ENCODE measurements around the gene EIF2S3B.
"Not testable (repeated sequence)": the region's sequence is repeated elsewhere in the genome, so short reads cannot be mapped to it uniquely, and the experiment has no call there.

EIF2S3B gene

DNA sequence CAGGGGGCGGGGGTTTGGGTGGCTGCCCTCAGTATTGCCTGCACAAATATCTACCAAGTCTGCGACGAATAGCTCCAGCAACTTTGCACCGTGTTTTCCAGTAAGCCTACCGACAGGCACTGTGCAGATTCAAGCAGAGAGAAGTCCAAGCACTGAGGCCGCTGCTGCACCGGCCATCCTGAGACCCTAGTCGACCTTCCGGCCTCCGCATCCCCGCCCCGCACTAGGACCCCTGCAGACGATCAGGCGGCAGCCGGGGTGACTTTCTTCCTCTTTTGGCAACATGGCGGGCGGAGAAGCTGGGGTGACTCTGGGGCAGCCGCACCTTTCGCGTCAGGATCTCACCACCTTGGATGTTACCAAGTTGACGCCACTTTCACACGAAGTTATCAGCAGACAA is at the start of gene EIF2S3B:
EIF2S3B (plus strand) TSS at position 271 of the 400 bp plus-strand sequence; CDS start at position 284, 13 bp downstream.
- Histone ChIP-seq H3K27me3 (ENCODE audit: low read depth, low read length) (no peaks in the 10 kb centered on the region), H3K27ac (ENCODE audit: low read length) (no peak within 1 kb of the TSS), H3K4me1 (ENCODE audit: control insufficient read depth in 1 of 2, insufficient read depth in 2 of 2, low read length in 2 of 2) (no peaks in the 10 kb centered on the region), H3K9me3 (ENCODE audit: control insufficient read depth in 1 of 2, low read length in 2 of 2) (no peaks in the 10 kb centered on the region), H3K4me3 (ENCODE audit: low read depth in 1 of 2, low read length in 2 of 2) (no peak within 1 kb of the TSS), H3K36me3 (ENCODE audit: control insufficient read depth in 1 of 2, insufficient read depth in 2 of 2, low read length in 2 of 2) (no peaks in the 10 kb centered on the region)

DNA sequence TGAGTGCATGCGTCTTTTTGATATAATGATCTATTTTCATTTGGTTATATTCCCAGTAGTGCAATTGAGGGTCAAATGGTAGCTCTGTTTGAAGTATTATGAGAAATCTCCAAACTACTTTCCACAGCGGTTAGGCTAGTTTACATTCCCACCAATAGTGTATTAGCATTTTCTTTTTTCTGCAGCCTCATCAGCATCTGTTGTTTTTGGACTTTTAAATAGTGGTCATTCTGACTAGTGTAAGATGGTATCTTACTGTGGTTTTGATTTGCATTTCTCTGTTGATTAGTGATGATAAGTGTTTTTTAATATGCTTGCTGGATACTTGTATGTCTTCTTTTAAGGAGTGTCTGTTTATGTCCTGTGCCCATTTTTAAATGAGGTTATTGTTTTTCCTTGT is 48.8 kb upstream of the EIF2S3B start:
- Histone ChIP-seq H3K4me3 (ENCODE audit: low read depth in 1 of 2, low read length in 2 of 2) (no peak overlapping the region), H3K9me3 (ENCODE audit: control insufficient read depth in 1 of 2, low read length in 2 of 2) (peaks cover 6 to 17% of the 10 kb centered on the region in 2 donors), H3K36me3 (ENCODE audit: control insufficient read depth in 1 of 2, insufficient read depth in 2 of 2, low read length in 2 of 2) (no peaks in the 10 kb centered on the region), H3K27me3 (ENCODE audit: low read depth, low read length) (no peaks in the 10 kb centered on the region), H3K27ac (ENCODE audit: low read length) (no peak overlapping the region), H3K4me1 (ENCODE audit: control insufficient read depth in 1 of 2, insufficient read depth in 2 of 2, low read length in 2 of 2) (no peaks in the 10 kb centered on the region)

DNA sequence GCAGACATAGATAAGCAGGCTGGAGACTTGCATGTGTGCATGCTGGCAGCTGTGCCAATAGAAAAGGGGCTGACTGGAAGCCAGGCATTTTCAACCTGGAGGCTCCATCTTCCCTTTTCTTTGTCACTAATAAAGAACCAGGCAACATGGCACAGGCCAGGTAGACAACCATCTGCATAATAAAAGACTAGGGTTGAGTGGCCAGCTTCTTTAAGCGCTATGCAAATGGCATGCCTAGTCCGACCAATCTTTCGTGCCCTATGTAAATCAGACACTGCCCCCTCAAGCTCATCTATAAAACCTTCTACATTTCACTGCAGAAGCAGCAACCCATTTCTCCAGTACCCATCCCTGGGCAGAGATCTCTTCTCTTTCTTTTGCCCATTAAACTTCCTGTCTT is 47.9 kb upstream of the EIF2S3B start:
- Histone ChIP-seq H3K9me3 (ENCODE audit: control insufficient read depth in 1 of 2, low read length in 2 of 2) (peaks cover 6 to 17% of the 10 kb centered on the region in 2 donors), H3K36me3 (ENCODE audit: control insufficient read depth in 1 of 2, insufficient read depth in 2 of 2, low read length in 2 of 2) (no peaks in the 10 kb centered on the region)

DNA sequence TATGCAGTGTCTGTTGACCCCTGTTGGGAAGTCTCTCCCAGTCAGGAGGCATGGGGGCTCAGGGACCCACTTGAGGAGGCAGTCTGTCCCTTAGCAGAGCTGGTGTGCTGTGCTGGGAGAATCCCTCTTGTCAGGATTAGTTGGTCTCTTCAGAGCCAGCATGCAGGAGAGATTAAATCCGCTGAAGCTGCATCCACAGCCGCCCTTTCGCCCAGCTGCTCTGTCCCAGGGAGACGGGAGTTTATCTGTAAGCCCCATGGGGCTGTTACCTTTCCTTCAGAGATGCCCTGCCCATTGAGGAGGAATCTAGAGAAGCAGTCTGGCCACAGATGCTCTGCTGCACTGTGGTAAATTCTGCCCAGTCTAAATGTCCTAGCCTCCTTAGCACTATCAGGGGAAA is 39.4 kb upstream of the EIF2S3B start:
- H3K27me3 ChIP-seq (ENCODE audit: low read depth, low read length): no peaks in the 10 kb centered on the region
- no peak overlapping the region for H3K27ac ChIP-seq (ENCODE audit: low read length)
- no peaks in the 10 kb centered on the region for H3K36me3 ChIP-seq (ENCODE audit: control insufficient read depth in 1 of 2, insufficient read depth in 2 of 2, low read length in 2 of 2)
- H3K9me3 ChIP-seq (ENCODE audit: control insufficient read depth in 1 of 2, low read length in 2 of 2): no peaks in the 10 kb centered on the region
- no peaks in the 10 kb centered on the region for H3K4me1 ChIP-seq (ENCODE audit: control insufficient read depth in 1 of 2, insufficient read depth in 2 of 2, low read length in 2 of 2)
- H3K4me3 ChIP-seq (ENCODE audit: low read depth in 1 of 2, low read length in 2 of 2): no peak overlapping the region

More for the DNA sequence above, 47.9 kb upstream of the EIF2S3B start:
- Histone ChIP-seq H3K27me3 (ENCODE audit: low read depth, low read length) (no peaks in the 10 kb centered on the region), H3K4me1 (ENCODE audit: control insufficient read depth in 1 of 2, insufficient read depth in 2 of 2, low read length in 2 of 2) (no peaks in the 10 kb centered on the region), H3K27ac (ENCODE audit: low read length) (no peak overlapping the region), H3K4me3 (ENCODE audit: low read depth in 1 of 2, low read length in 2 of 2) (no peak overlapping the region)

GRCh38 chr12:10469701-10470100 is 36.0 kb upstream of the EIF2S3B start:
- H3K27me3 ChIP-seq (ENCODE audit: low read depth, low read length): no peaks in the 10 kb centered on the region
- no peak overlapping the region for H3K4me3 ChIP-seq (ENCODE audit: low read depth in 1 of 2, low read length in 2 of 2)
- H3K36me3 ChIP-seq (ENCODE audit: control insufficient read depth in 1 of 2, insufficient read depth in 2 of 2, low read length in 2 of 2): no peaks in the 10 kb centered on the region
- H3K4me1 ChIP-seq (ENCODE audit: control insufficient read depth in 1 of 2, insufficient read depth in 2 of 2, low read length in 2 of 2): no peaks in the 10 kb centered on the region
- no peak overlapping the region for H3K27ac ChIP-seq (ENCODE audit: low read length)
- H3K9me3 ChIP-seq (ENCODE audit: control insufficient read depth in 1 of 2, low read length in 2 of 2): no peaks in the 10 kb centered on the region

- not testable (repeated sequence) for H3K4me1 ChIP-seq (ENCODE audit: control insufficient read depth in 1 of 2, insufficient read depth in 2 of 2, low read length in 2 of 2); H3K36me3 ChIP-seq (ENCODE audit: control insufficient read depth in 1 of 2, insufficient read depth in 2 of 2, low read length in 2 of 2); H3K27ac ChIP-seq (ENCODE audit: low read length); H3K27me3 ChIP-seq (ENCODE audit: low read depth, low read length); H3K9me3 ChIP-seq (ENCODE audit: control insufficient read depth in 1 of 2, low read length in 2 of 2); H3K4me3 ChIP-seq (ENCODE audit: low read depth in 1 of 2, low read length in 2 of 2)
Observed at GRCh38 chr12:10472808-10473207, 32.9 kb upstream of the EIF2S3B start.

GRCh38 chr12:10481901-10482300 is 23.8 kb upstream of the EIF2S3B start:
- H3K36me3 ChIP-seq (ENCODE audit: control insufficient read depth in 1 of 2, insufficient read depth in 2 of 2, low read length in 2 of 2); H3K27ac ChIP-seq (ENCODE audit: low read length); H3K27me3 ChIP-seq (ENCODE audit: low read depth, low read length): not testable (repeated sequence)

GRCh38 chr12:10487328-10487727 is 18.4 kb upstream of the EIF2S3B start:
- H3K36me3 ChIP-seq (ENCODE audit: control insufficient read depth in 1 of 2, insufficient read depth in 2 of 2, low read length in 2 of 2); H3K9me3 ChIP-seq (ENCODE audit: control insufficient read depth in 1 of 2, low read length in 2 of 2); H3K27me3 ChIP-seq (ENCODE audit: low read depth, low read length); H3K4me1 ChIP-seq (ENCODE audit: control insufficient read depth in 1 of 2, insufficient read depth in 2 of 2, low read length in 2 of 2); H3K27ac ChIP-seq (ENCODE audit: low read length); H3K4me3 ChIP-seq (ENCODE audit: low read depth in 1 of 2, low read length in 2 of 2): not testable (repeated sequence)

More at GRCh38 chr12:10481901-10482300, 23.8 kb upstream of the EIF2S3B start:
- not testable (repeated sequence) for H3K4me1 ChIP-seq (ENCODE audit: control insufficient read depth in 1 of 2, insufficient read depth in 2 of 2, low read length in 2 of 2); H3K9me3 ChIP-seq (ENCODE audit: control insufficient read depth in 1 of 2, low read length in 2 of 2); H3K4me3 ChIP-seq (ENCODE audit: low read depth in 1 of 2, low read length in 2 of 2)

DNA sequence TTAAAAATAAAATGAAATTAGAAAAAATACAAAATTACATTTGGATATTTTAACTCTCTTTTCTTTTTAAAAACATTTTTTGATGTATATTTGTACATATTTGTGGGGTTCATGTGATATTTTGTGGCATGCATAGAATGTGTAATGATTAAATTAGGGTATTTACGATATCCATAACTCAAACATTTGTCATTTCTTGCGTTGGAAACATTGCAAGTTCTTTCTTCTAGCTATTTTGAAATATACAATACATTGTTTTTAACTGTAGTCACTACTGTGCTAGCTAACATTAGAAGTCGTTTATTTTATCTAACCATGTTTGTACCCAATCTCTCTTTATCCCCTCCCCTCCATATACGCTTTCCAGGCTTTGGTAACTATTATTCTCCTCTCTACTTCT is 13.9 kb upstream of the EIF2S3B start:
- no peaks in the 10 kb centered on the region for H3K27me3 ChIP-seq (ENCODE audit: low read depth, low read length)

DNA sequence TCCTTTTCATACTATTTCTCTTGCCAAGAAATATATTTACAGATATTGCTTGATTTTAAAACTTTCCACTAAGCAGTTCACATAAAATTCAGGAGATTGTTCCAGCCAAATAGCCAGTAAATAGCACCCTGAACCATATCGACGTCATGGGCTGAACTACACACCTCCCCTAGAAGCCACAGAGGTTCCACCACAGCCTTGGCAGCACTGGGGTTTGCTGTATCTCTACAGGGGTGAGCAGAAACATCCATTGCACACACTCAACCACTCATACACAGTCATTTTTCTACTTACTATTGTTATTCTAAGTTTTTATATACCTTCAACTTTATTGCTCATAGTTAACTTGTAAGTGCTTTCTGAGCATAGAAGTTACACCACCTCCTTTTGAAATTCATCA is 8.1 kb upstream of the EIF2S3B start:
- Histone ChIP-seq H3K4me3 (ENCODE audit: low read depth in 1 of 2, low read length in 2 of 2) (no peak overlapping the region), H3K27ac (ENCODE audit: low read length) (no peak overlapping the region), H3K36me3 (ENCODE audit: control insufficient read depth in 1 of 2, insufficient read depth in 2 of 2, low read length in 2 of 2) (no peaks in the 10 kb centered on the region), H3K9me3 (ENCODE audit: control insufficient read depth in 1 of 2, low read length in 2 of 2) (no peaks in the 10 kb centered on the region), H3K4me1 (ENCODE audit: control insufficient read depth in 1 of 2, insufficient read depth in 2 of 2, low read length in 2 of 2) (no peaks in the 10 kb centered on the region), H3K27me3 (ENCODE audit: low read depth, low read length) (no peaks in the 10 kb centered on the region)

More for the DNA sequence above, 13.9 kb upstream of the EIF2S3B start:
- Histone ChIP-seq H3K4me3 (ENCODE audit: low read depth in 1 of 2, low read length in 2 of 2) (no peak overlapping the region), H3K4me1 (ENCODE audit: control insufficient read depth in 1 of 2, insufficient read depth in 2 of 2, low read length in 2 of 2) (no peaks in the 10 kb centered on the region), H3K9me3 (ENCODE audit: control insufficient read depth in 1 of 2, low read length in 2 of 2) (no peaks in the 10 kb centered on the region), H3K27ac (ENCODE audit: low read length) (no peak overlapping the region), H3K36me3 (ENCODE audit: control insufficient read depth in 1 of 2, insufficient read depth in 2 of 2, low read length in 2 of 2) (no peaks in the 10 kb centered on the region)

DNA sequence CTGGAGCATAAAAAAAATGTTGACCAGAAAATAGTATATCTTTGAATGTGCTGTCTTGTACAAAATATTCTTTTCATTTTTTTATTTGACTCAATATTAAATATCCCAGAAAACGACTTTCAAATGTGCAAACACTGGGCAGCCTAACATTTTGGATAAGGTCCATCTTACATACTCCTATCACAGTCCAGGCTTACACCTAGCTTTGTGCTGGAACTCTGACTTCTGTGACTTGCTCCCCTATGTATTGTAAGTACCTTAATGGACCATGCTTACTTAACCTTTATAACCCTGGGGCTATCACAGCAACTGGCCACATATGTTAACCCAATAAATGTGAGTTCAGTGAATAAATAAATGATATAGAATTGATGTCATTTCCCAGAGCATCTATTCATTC is 7.6 kb upstream of the EIF2S3B start:
- Histone ChIP-seq H3K9me3 (ENCODE audit: control insufficient read depth in 1 of 2, low read length in 2 of 2) (no peaks in the 10 kb centered on the region), H3K36me3 (ENCODE audit: control insufficient read depth in 1 of 2, insufficient read depth in 2 of 2, low read length in 2 of 2) (no peaks in the 10 kb centered on the region), H3K4me3 (ENCODE audit: low read depth in 1 of 2, low read length in 2 of 2) (no peak overlapping the region), H3K27me3 (ENCODE audit: low read depth, low read length) (no peaks in the 10 kb centered on the region), H3K4me1 (ENCODE audit: control insufficient read depth in 1 of 2, insufficient read depth in 2 of 2, low read length in 2 of 2) (no peaks in the 10 kb centered on the region), H3K27ac (ENCODE audit: low read length) (no peak overlapping the region)

DNA sequence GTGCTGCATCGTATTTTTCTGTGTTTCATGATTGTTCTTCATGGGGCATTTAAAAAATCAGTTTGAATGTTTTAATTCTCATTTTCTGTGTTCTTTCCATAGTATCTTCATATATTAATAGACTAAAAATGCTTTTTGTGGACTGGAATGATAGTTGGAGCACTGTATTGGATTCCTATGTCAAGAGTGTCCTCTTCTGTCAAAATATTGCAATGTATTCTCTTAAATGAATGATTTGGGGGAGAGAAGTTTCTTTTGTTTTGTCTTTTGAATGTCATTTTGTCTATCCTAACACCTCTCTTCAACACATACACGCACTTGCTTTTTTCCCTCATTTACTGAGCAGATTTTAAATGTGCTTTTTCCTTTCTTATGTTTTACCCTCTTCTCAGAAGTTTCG is 4.7 kb upstream of the EIF2S3B start:
- Histone ChIP-seq H3K27me3 (ENCODE audit: low read depth, low read length) (no peaks in the 10 kb centered on the region), H3K4me1 (ENCODE audit: control insufficient read depth in 1 of 2, insufficient read depth in 2 of 2, low read length in 2 of 2) (no peaks in the 10 kb centered on the region), H3K9me3 (ENCODE audit: control insufficient read depth in 1 of 2, low read length in 2 of 2) (no peaks in the 10 kb centered on the region), H3K4me3 (ENCODE audit: low read depth in 1 of 2, low read length in 2 of 2) (no peak overlapping the region), H3K27ac (ENCODE audit: low read length) (no peak overlapping the region), H3K36me3 (ENCODE audit: control insufficient read depth in 1 of 2, insufficient read depth in 2 of 2, low read length in 2 of 2) (no peaks in the 10 kb centered on the region)

Data from muscle layer of duodenum (tissue), 2 donors.